SK-N-SH (cell line): ENCODE results near the gene DNAJC21. TPM values are rescaled to one million over a fixed set of nuclear protein-coding genes. Genes with fewer than 3 reads are reported as not detected.
A peak's percentile ranks its signal among the peaks of the same experiment; 100 is the strongest.

Experiments used
- CTCF ChIA-PET: fragments of 300-600, 350-600 bp; formaldehyde crosslinking; extraction: SDS; loops from one replicate; lab custom pipeline; 2021; lab: Yijun Ruan, JAX
- POLR2A ChIA-PET: fragments of 350-600 bp; sonication (Branson Sonifier 250); formaldehyde crosslinking; extraction: SDS; loops from one replicate; lab custom pipeline; 2020; ENCODE audit warnings: antibody characterized with exemption, inconsistent platforms; lab: Yijun Ruan, JAX
- DNase-seq: peaks from one replicate; pipeline ENCODE4 v3.0.0; 2012
- H2AFZ ChIP-seq: fragments of 200-600 bp; sonication (generic); 2 replicates; pipeline ENCODE4 v1.8.1; 2016; ENCODE audit warnings: antibody characterized with exemption, mild to moderate bottlenecking, low read depth
- H3F3A ChIP-seq: fragments of 200-600 bp; sonication (generic); replicated peaks from 2 replicates; pipeline ENCODE3; 2016; ENCODE audit warnings: antibody characterized with exemption, mild to moderate bottlenecking; ENCODE audit not compliant: insufficient read depth
- H3K27ac ChIP-seq, 2 experiments: fragments of 200-500 bp in 1 of 2; fragments of 200-600 bp in 1 of 2; sonication (Bioruptor generic) in 1 of 2; sonication (generic), shearing (Covaris generic) in 1 of 2; 2 replicates each; pipeline versions ENCODE4 v1.5.1 to v1.6.1; 2014 to 2016; ENCODE audit warnings: low read depth in 2 of 2, inconsistent platforms in 1 of 2, low read length in 1 of 2, mild to moderate bottlenecking in 1 of 2, mixed read lengths in 1 of 2
- H3K27me3 ChIP-seq: fragments of 200-600 bp; sonication (generic), shearing (Covaris generic); 2 replicates; pipeline ENCODE4 v1.6.1; 2016; ENCODE audit warnings: mixed run types; ENCODE audit not compliant: insufficient read depth
- H3K36me3 ChIP-seq, 2 experiments: fragments of 200-500 bp in 1 of 2; fragments of 200-600 bp in 1 of 2; sonication (Bioruptor generic) in 1 of 2; sonication (generic) in 1 of 2; replicated peaks in 1 of 2; 2 replicates each; pipeline versions ENCODE3 to v1.5.1; 2014 to 2016; ENCODE audit warnings: low read length in 1 of 2, mild to moderate bottlenecking in 1 of 2; ENCODE audit not compliant: insufficient read depth in 2 of 2, control insufficient read depth in 1 of 2
- H3K4me1 ChIP-seq, 2 experiments: fragments of 200-500 bp in 1 of 2; fragments of 200-600 bp in 1 of 2; sonication (Bioruptor generic) in 1 of 2; sonication (generic), shearing (Covaris generic) in 1 of 2; 2 replicates each; pipeline versions ENCODE4 v1.5.1 to v1.6.1; 2014 to 2016; ENCODE audit warnings: low read depth in 1 of 2, low read length in 1 of 2, mixed run types in 1 of 2; ENCODE audit not compliant: insufficient read depth in 2 of 2, control insufficient read depth in 1 of 2
- H3K4me2 ChIP-seq: fragments of 200-600 bp; sonication (generic), shearing (Covaris generic); 2 replicates; pipeline ENCODE4 v1.6.1; 2017; ENCODE audit warnings: mixed run types
- H3K4me3 ChIP-seq, 2 experiments: fragments of 200-500 bp in 1 of 2; fragments of 200-600 bp in 1 of 2; sonication (Bioruptor generic) in 1 of 2; sonication (generic), shearing (Covaris generic) in 1 of 2; 2 replicates each; pipeline versions ENCODE4 v1.5.1 to v1.8.1; 2014 to 2016; ENCODE audit warnings: low read depth in 2 of 2, inconsistent platforms in 1 of 2, low read length in 1 of 2, mild to moderate bottlenecking in 1 of 2, mixed read lengths in 1 of 2, moderate library complexity in 1 of 2
- H3K79me2 ChIP-seq: fragments of 200-600 bp; sonication (generic); 2 replicates; pipeline ENCODE4 v1.8.1; 2017; ENCODE audit warnings: mild to moderate bottlenecking; ENCODE audit not compliant: insufficient read depth
- H3K9ac ChIP-seq: fragments of 200-600 bp; sonication (generic); 2 replicates; pipeline ENCODE4 v1.6.1; 2017; ENCODE audit warnings: mixed run types
- H3K9me2 ChIP-seq: fragments of 200-600 bp; sonication (generic); 2 replicates; pipeline ENCODE4 v1.6.1; 2017; ENCODE audit warnings: mixed run types
- H3K9me3 ChIP-seq: fragments of 200-600 bp; sonication (generic); 2 replicates; pipeline ENCODE4 v1.6.1; 2017; ENCODE audit warnings: mixed run types, mild to moderate bottlenecking, moderate library complexity
- H4K20me1 ChIP-seq: fragments of 200-600 bp; sonication (generic); 2 replicates; pipeline ENCODE4 v1.6.1; 2017; ENCODE audit warnings: mild to moderate bottlenecking, mixed run types; ENCODE audit not compliant: insufficient read depth
- EP300 ChIP-seq, 2 experiments: IDR thresholded peaks; 2 replicates each; pipeline versions ENCODE4 v1.4.0 to v1.6.1; 2012; ENCODE audit warnings: borderline replicate concordance in 1 of 2, low read depth in 1 of 2, low read length in 1 of 2
- FOXJ3 ChIP-seq: sonication (generic); formaldehyde crosslinking; IDR thresholded peaks from 2 replicates; pipeline ENCODE4 v1.5.1; 2020; ENCODE audit warnings: mild to moderate bottlenecking, missing genetic modification reagents
- FOXM1 ChIP-seq: IDR thresholded peaks from 2 replicates; pipeline ENCODE4 v1.4.0; 2012; ENCODE audit warnings: low read depth, mild to moderate bottlenecking
- JUND ChIP-seq: IDR thresholded peaks from 2 replicates; pipeline ENCODE4 v1.4.0; 2012
- NFIC ChIP-seq: IDR thresholded peaks from 2 replicates; pipeline ENCODE4 v1.4.0; 2012; ENCODE audit warnings: borderline replicate concordance
- POLR2AphosphoS5 ChIP-seq: IDR thresholded peaks from 2 replicates; pipeline ENCODE4 v1.6.1; 2012; ENCODE audit warnings: low read depth, low read length
- RAD21 ChIP-seq: IDR thresholded peaks from 2 replicates; pipeline ENCODE4 v1.6.1; 2012; ENCODE audit warnings: mild to moderate bottlenecking, low read length
- SIN3A ChIP-seq: IDR thresholded peaks from 2 replicates; pipeline ENCODE4 v1.6.1; 2012; ENCODE audit warnings: low read depth, mild to moderate bottlenecking, low read length, moderate library complexity, borderline replicate concordance
- TAF1 ChIP-seq: IDR thresholded peaks from 2 replicates; pipeline ENCODE4 v1.6.1; 2012; ENCODE audit warnings: low read depth, mild to moderate bottlenecking, low read length, moderate library complexity, borderline replicate concordance
- TCF12 ChIP-seq: IDR thresholded peaks from 2 replicates; pipeline ENCODE4 v1.4.0; 2012
- WGBS: methylation state at CpG from one replicate; pipeline ENCODE4 v1.1.6; 2017; ENCODE audit warnings: low lambda C conversion rate; 5-methylcytosine and 5-hydroxymethylcytosine counted together
- polyA plus RNA-seq, 3 experiments: library from polyadenylated mRNA; depleted of rRNA; stranded (reverse); fragments of >200 nt; gene quantifications; 2 replicates each; pipeline ENCODE4 v1.2.3, GENCODE V29; 2012
- TF ChIP-seq, protein P1 (sequence below): IDR thresholded peaks from 2 replicates; pipeline ENCODE4 v1.4.0; 2012; ENCODE audit warnings: low read depth, borderline replicate concordance
- TF ChIP-seq, protein P2 (sequence below): IDR thresholded peaks from 2 replicates; pipeline ENCODE4; 2012

Gene DNAJC21
- polyA plus RNA-seq, 1 of the 3 experiments (the other 2 are of a cell fraction): 8.8 TPM

DNA sequence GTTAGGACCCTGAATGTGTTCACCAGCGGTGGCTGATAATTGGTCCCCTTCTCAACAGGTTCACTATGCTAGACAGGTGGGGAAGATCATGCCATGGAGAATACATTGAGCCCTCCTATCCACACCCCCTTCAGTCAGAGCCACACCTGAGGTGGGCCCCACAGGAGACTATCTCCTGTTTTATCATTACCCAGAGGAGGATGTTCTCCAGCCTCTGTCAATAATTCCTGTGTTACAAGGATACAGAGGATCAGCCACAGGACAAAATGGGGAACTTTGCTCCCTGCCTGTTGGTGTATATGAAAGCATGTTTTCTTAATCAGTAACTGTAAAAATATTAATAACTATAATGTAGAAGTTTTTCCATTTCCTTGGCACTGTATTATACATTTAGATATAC lies 40.0 kb upstream of the DNAJC21 start:
- DNase-seq: no peak
- Histone ChIP-seq H3F3A (peaks cover 4% of the 10 kb centered on the region), H3K9ac (no peak overlapping the region), H3K79me2 (no peaks in the 10 kb centered on the region), H3K4me1 (peaks cover 0 to 4% of the 10 kb centered on the region in 2 experiments; a peak in 3 of 4 replicates), H4K20me1 (no peaks in the 10 kb centered on the region), H3K9me3 (no peaks in the 10 kb centered on the region), H2AFZ (no peak overlapping the region), H3K4me2 (no peak overlapping the region), H3K27me3 (no peaks in the 10 kb centered on the region), H3K27ac (no peak overlapping the region), H3K36me3 (no peaks in the 10 kb centered on the region), H3K9me2 (no peaks in the 10 kb centered on the region), H3K4me3 (no peak overlapping the region)
- TF ChIP-seq RAD21 (no peak), FOXM1 (no peak)
- TF ChIP-seq, protein P1, sequence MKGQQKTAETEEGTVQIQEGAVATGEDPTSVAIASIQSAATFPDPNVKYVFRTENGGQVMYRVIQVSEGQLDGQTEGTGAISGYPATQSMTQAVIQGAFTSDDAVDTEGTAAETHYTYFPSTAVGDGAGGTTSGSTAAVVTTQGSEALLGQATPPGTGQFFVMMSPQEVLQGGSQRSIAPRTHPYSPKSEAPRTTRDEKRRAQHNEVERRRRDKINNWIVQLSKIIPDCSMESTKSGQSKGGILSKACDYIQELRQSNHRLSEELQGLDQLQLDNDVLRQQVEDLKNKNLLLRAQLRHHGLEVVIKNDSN: no peak
- WGBS: 100% methylated on average over 1 of the region's 1 CpG
- ChIA-PET CTCF (interaction anchor here (0.9 to 1.3 kb wide), 3 partner anchors 9 to 415 kb away, joined by 3 read pairs; no protein-coding TSS in a partner anchor), POLR2A (no interaction called here)

DNA sequence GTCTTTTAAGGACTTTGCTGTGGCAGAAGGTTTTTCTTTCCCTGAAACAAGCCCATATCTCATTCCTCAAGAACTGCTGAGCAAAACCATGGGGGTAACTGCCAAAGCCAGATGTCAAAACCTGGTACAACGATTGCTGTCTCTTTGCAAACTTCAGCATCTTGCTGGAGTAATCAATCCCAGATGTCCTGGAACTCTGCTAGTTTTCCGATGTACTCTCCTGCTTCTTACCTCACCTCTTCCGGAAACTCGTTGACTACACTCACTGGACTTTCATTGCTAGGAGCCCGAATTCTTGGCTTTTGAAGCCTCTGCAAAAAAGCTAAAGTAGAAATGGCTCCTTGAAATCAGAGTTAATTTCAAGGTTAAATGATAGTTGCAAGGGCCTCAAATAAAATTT lies 37.4 kb upstream of the DNAJC21 start:
- H3K4me3 ChIP-seq: no peak overlapping the region
- 22% methylated on average over 5 of the region's 5 CpGs for whole genome bisulfite sequencing
- H3K79me2 ChIP-seq: no peaks in the 10 kb centered on the region
- no peaks in the 10 kb centered on the region for H3K9me3 ChIP-seq
- no peak for DNase-seq
- H3K27me3 ChIP-seq: no peaks in the 10 kb centered on the region
- peak overlapping the region; percentile 57; the same call in 1 of the 2 replicates for H2AFZ ChIP-seq
- TF ChIP-seq JUND: no peak
- TF ChIP-seq EP300 (IDR thresholded peaks at IDR 0.05; ENCODE audit: borderline replicate concordance in 1 of 2, low read depth in 1 of 2, low read length in 1 of 2): peak in 1 of 2 experiments; percentile 56; a peak in 1 of 4 replicates
- TF ChIP-seq SIN3A: 0 out of 2 replicates have a peak, but pooled peaks have one; percentile 23
- peak; percentile 97 for TF ChIP-seq TCF12
- no peak for TF ChIP-seq TAF1
- TF ChIP-seq POLR2AphosphoS5: peak; percentile 53; the same call in 1 of the 2 replicates
- TF ChIP-seq NFIC: peak; percentile 40; the same call in 1 of the 2 replicates
- TF ChIP-seq, protein P2, sequence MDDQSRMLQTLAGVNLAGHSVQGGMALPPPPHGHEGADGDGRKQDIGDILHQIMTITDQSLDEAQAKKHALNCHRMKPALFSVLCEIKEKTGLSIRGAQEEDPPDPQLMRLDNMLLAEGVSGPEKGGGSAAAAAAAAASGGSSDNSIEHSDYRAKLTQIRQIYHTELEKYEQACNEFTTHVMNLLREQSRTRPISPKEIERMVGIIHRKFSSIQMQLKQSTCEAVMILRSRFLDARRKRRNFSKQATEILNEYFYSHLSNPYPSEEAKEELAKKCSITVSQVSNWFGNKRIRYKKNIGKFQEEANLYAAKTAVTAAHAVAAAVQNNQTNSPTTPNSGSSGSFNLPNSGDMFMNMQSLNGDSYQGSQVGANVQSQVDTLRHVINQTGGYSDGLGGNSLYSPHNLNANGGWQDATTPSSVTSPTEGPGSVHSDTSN: peak; percentile 69
- TF ChIP-seq FOXJ3 (CRISPR knock-in tag): no peak
- TF ChIP-seq, all 33 proteins: peak for 6
- Histone ChIP-seq H3K4me2 (peak overlapping the region; percentile 13; the same call in 1 of the 2 replicates), H3K9me2 (no peaks in the 10 kb centered on the region), H3K4me1 (peaks cover 0 to 4% of the 10 kb centered on the region in 2 experiments; a peak in 3 of 4 replicates), H3K9ac (no peak overlapping the region), H3K36me3 (no peaks in the 10 kb centered on the region), H4K20me1 (no peaks in the 10 kb centered on the region), H3F3A (peaks cover 4% of the 10 kb centered on the region), H3K27ac (peak overlapping the region; percentile 33 to 60; a peak in 2 of 4 replicates)
- POLR2A ChIA-PET: no interaction called here
- CTCF ChIA-PET: interaction anchor here (1.1 kb wide), 1 partner anchor 369 kb away, joined by 3 read pairs; no protein-coding TSS in a partner anchor
